Astrocyte of the cerebellum (primary cell): Measurements from ENCODE around the gene SLC35F1.

ENCODE experiments used
- DNase-seq: peaks from one replicate; pipeline ENCODE4 v3.0.0-alpha.2; 2011; ENCODE audit warnings: low read depth
- H3K4me3 ChIP-seq: 2 replicates; pipeline ENCODE4 v1.5.1; 2011; ENCODE audit warnings: mild to moderate bottlenecking, low read depth, low read length, moderate library complexity
- in situ Hi-C: cut with HindIII; loops from 2 replicates; pipeline ENCODE4 v1.10.0; 2017; ENCODE audit warnings: low sequenced_read_pairs
- TF ChIP-seq, protein P1 (sequence below): IDR thresholded peaks from 2 replicates; pipeline ENCODE4 v1.5.1; 2012; ENCODE audit warnings: low read length, low read depth, moderate library complexity, mild to moderate bottlenecking; ENCODE audit errors: missing control alignments

SLC35F1 gene

DNA sequence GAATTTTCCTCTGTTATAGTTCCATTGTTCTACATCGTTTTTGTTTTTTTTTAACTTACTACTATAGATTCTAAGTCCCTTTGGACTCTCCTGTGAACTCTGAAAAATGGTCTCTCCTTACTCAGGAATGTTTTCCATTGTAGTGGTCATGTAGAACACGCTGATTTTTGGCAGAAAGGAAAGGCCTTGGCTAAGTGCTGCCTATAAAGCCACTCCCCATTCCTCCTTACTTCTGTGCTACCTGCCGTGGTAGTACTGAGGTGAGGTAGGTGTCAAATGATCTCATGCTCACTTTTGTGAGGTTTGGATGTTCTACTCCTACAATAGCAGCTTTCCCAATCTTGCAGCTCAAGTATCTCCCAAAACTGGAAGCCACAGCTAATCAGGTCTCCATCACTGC lies 270.7 kb downstream of the SLC35F1 start:
- TF ChIP-seq, protein P1, sequence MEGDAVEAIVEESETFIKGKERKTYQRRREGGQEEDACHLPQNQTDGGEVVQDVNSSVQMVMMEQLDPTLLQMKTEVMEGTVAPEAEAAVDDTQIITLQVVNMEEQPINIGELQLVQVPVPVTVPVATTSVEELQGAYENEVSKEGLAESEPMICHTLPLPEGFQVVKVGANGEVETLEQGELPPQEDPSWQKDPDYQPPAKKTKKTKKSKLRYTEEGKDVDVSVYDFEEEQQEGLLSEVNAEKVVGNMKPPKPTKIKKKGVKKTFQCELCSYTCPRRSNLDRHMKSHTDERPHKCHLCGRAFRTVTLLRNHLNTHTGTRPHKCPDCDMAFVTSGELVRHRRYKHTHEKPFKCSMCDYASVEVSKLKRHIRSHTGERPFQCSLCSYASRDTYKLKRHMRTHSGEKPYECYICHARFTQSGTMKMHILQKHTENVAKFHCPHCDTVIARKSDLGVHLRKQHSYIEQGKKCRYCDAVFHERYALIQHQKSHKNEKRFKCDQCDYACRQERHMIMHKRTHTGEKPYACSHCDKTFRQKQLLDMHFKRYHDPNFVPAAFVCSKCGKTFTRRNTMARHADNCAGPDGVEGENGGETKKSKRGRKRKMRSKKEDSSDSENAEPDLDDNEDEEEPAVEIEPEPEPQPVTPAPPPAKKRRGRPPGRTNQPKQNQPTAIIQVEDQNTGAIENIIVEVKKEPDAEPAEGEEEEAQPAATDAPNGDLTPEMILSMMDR = no peak
- in situ Hi-C loops = no loop called here
- H3K4me3 ChIP-seq = no peak overlapping the region
- DNase-seq = no peak

DNA sequence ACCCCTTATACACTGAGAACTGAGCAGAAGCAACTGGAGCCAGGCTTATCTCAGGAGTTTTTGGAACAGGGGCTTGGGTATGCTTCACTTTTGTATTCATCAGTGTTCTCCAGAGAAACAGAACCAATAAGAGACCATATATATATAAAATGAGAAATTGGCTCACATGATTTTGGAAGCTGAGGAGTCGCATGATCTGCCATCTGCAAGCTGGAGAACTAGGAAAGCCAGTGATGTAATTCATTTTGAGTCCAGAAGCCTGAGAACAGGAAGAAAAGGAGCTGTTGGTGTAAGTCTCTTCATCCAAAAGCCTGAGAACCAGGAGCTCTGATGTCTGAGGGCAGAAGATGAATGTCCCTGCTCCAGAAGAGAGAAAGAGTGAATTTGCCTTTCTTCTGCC lies 272.0 kb downstream of the SLC35F1 start:
- TF ChIP-seq, protein P1 = no peak
- in situ Hi-C loops = no loop called here
- H3K4me3 ChIP-seq = no peak overlapping the region
- DNase-seq = no peak

DNA sequence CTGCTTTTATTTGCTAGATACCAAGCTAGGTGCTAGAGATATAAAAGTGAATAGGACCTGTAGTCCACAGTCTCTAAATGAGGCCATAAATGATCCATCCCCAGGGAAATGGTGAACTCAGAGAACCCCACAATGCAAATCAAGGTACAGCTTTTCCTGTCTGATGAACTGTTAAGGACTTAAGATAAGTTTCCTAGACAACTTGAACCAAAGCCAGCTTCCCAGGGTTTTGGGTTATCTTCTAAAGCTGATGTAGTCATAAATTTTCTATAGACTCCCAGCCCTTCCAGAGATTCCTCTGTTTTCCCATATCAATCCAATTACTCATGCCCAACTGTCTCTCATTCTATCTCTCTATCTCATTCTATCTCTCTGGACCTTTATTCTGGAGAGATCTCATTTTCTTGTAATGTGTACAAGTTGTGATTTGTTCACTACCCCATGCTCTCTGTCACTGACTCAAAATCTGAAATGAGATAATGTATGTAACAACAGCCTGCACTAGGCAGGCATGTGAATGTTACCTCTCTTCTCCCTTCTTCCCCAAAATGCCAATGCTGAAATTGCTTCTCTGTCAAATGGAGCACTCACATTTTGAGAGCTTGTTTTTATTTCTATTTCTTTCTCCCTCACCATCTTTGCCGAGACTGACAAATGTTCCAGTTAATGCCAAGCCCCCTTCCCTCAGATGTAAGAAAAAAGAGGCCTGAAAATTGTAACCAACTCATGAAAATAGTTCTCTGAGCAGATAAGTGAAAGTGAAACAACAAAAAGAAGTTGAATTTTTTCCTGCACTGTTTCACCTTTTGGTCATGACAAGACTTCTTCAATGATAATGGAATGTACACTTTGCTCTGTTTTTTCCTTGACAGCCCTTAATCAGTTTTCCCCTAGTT lies 279.9 kb downstream of the SLC35F1 start:
- in situ Hi-C loops = no loop called here
- DNase-seq = no peak
- TF ChIP-seq, protein P1 = no peak
- no peak overlapping the region for H3K4me3 ChIP-seq

DNA sequence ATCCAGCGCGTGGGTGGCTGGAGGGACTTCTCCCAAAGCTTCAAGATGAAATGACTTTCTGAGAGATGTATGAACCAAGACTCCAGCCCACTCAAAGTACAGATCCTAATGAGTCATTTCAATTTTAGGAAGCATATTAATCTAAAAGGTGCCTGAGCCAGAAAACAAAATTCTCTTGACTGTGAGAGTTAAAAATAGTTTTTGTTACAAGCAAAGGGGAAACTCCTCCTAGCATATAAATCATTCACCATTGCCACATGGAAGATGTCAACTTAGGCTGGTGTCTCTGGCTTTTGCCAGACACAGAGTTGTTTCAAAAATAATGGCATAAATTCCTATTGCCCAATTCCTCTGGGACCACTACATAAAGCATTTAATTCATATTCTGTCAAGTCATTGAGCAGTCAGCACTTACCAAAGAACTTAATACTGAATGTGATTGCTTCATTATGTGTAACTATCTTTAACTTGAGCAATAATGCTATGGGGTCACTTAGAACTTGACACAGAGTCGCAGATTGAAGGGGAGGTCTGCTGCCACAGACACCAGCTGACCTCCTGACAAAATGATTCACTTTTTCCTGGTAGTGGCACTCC lies 280.6 kb downstream of the SLC35F1 start:
- in situ Hi-C loops = no loop called here
- no peak for DNase-seq
- H3K4me3 ChIP-seq = no peak overlapping the region
- TF ChIP-seq, protein P1 = no peak

DNA sequence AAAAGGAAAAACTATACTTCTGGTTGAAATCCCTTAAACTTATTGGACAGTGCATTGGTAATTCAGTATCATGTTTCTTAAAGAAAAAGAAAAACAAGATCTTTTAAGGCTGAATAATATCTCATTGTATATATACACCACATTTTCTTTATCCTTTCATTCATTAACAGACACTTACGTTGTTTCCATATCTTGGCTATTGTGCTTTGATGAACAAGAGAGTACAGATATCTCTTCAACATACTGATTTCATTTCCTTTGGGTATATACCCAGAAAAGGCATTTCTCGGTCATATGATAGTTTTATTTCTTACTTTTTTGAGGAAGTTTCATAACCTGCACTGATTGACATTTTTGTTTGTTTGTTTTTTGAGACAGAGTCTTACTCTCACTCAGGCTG lies 281.5 kb downstream of the SLC35F1 start:
- TF ChIP-seq, protein P1 = no peak
- DNase-seq = no peak
- in situ Hi-C loops = no loop called here
- H3K4me3 ChIP-seq = no peak overlapping the region

DNA sequence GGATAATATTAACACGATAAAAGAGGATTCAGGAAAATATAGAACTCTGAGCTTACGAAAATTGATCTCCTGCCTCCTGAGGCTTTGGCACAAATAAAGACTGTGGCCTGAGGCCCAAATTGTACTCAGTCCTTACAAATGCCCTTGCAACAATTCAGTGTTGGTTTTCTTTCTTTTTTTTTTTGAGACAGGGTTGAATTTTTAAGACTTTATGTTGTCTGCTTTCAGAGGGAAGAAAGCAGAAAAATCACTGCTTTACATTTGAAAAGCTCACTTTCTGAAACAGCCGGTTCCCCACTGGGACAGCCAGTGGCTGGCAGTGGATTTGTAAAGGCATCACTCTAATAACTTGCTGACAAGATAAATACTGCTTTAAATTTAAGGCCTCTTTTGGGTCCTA lies 290.5 kb downstream of the SLC35F1 start:
- in situ Hi-C loops = no loop called here
- TF ChIP-seq, protein P1 = no peak
- H3K4me3 ChIP-seq = no peak overlapping the region
- DNase-seq = no peak
